ENCODE results near the gene SWSAP1.
"Not testable (repeated sequence)": the region's sequence is repeated elsewhere in the genome, so short reads cannot be mapped to it uniquely, and the experiment has no call there.

SWSAP1 gene

DNA sequence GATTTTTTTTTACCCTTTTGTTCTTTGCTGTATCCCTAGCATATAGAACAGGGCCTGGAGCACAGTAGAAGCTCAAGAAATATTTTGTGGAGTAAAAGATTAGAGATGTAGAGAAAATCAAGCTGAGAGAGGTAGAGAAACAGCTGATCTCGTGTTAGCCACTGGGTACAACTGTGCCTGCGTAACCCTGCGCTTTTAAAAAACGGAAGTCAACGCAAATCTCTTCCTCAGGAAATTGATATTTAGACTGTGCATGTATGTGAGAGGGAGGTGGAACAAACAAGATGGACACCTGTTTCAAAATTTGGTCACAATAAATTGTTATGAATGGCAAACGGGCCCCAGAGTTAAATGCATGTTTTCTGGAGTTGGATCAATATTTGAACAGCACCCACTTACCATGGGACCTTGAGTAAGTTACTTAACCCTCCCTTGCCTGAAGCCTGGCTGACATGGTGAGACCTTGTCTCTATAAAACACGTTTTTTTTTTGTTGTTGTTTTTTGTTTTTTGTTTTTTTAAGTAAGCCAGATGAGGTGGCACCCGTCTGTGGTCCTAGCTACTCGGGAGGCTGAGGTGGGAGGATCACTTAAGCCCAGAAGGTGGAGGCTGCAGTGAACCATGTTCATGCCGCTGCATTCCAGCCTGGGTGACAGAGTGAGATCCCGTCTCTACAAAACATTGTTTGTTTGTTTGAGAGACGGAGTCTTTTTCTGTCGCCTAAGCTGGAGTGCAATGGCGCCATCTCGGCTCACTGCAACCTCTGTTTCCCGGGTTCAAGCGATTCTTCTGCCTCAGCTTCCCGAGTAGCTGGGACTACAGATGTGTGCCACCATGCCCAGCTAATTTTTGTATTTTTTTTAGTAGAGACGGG lies 12.9 kb downstream of the SWSAP1 start:
- DNase-seq (ENCODE audit: low spot score in 2 of 2) = no peak
- Mint-ChIP-seq H3K4me1 (peaks cover 9% of the 10 kb centered on the region), H3K4me3 (no peak overlapping the region), H3K27ac (ENCODE audit: low read depth) (no peak overlapping the region), H3K36me3 (ENCODE audit: insufficient read depth) (no peaks in the 10 kb centered on the region), H3K27me3 (peaks cover 17% of the 10 kb centered on the region), H3K9me3 (peaks cover 5% of the 10 kb centered on the region)
- ATAC-seq (replicated peaks; ENCODE audit: extremely low read depth, poor library complexity, severe bottlenecking) = no peak

DNA sequence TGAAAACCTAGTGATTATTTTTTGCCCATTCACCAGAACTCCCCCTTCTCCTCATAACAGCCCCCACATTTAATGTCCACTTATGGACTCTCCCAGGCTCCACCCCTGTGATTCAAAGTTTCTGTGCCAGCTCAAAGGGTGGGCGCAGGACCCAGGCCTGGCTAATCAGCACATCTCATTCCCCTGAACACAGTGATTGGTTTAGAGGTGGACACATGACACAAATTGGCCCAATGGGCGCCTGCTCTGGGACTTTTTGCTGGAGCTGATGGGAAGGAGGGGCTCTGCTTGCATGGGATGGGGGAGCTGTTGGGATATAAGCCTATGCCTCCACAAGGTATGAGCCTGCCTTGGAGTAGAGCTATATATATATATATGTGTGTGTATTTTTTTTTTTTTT lies 15.9 kb downstream of the SWSAP1 start:
- Mint-ChIP-seq H3K36me3 (ENCODE audit: insufficient read depth) (no peaks in the 10 kb centered on the region), H3K4me3 (no peak overlapping the region)

DNA sequence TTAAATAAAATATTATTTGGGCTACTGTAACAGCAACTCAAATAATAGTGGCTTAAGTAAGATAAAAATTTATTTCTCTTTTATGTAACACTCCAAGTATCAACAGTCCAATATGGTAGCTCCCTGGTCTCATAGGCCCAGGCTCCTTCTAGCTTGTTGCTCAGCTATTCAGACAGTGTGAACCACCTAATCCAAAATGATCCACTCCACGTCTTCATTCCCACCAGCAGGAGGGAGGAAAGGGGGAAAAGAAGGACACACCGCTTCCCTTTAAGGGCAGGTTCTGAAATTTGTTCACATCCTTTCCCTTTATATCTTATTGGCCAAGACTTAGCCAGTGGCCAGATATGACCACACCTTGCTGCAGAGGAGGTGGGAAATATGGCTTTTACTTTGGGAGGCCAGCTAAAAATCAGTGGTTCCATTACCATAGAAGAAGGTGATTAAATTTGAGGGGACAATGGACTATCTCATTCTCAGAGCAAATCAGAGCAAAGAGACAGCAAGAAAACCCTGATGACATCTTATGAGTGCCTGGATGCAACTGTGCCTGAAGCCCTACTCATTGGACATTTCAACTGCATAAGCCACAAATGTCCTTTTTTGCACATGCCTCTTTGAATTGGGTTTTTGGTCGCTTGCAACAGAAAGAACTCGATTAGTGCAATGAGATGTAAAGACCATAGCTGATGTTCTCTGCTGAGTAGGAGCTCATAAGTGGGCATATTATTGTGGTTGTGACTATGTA lies 16.6 kb downstream of the SWSAP1 start:
- no peak overlapping the region for H3K4me3 Mint-ChIP-seq
- DNase-seq (ENCODE audit: low spot score in 2 of 2) (no peak), ATAC-seq (replicated peaks; ENCODE audit: extremely low read depth, poor library complexity, severe bottlenecking) (no peak)
- peaks cover 5% of the 10 kb centered on the region for H3K9me3 Mint-ChIP-seq
- H3K36me3 Mint-ChIP-seq (ENCODE audit: insufficient read depth) = no peaks in the 10 kb centered on the region
- no peak overlapping the region for H3K27ac Mint-ChIP-seq (ENCODE audit: low read depth)
- H3K27me3 Mint-ChIP-seq = peaks cover 22% of the 10 kb centered on the region
- no peaks in the 10 kb centered on the region for H3K4me1 Mint-ChIP-seq

More for the DNA sequence above, 15.9 kb downstream of the SWSAP1 start:
- DNase-seq (ENCODE audit: low spot score in 2 of 2) = no peak
- Mint-ChIP-seq H3K4me1 (no peaks in the 10 kb centered on the region), H3K27ac (ENCODE audit: low read depth) (no peak overlapping the region), H3K27me3 (peaks cover 18% of the 10 kb centered on the region), H3K9me3 (peaks cover 5% of the 10 kb centered on the region)
- no peak for ATAC-seq (replicated peaks; ENCODE audit: extremely low read depth, poor library complexity, severe bottlenecking)

DNA sequence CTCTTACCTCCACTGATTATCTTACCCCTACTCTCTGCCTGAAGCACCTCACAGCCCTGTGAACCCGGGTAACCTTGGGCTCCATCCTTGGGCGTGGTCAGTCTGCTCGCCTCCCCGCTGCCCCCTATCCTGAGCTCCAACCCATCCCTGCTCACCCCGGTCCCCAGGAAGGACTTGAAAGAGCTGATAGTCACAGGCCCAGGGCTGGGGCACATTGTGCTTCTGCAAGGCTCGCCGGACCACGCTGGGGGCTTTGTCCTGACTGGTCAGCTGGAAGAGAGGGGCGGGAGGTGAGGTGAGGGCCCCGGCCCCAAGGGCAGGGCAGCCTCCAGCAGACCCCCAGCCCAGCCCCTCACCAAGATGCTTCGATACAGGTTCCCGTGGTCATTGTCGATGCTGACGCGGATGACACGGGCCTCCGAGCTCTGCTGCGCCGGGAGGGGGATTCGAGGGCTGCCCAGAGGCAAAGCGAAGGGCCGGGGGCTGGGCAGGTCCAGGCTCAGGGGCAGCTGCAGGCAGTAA lies 22.7 kb downstream of the SWSAP1 start:
- Mint-ChIP-seq H3K9me3 (no peaks in the 10 kb centered on the region), H3K27me3 (peaks cover 23% of the 10 kb centered on the region), H3K4me1 (no peaks in the 10 kb centered on the region), H3K4me3 (no peak overlapping the region), H3K27ac (ENCODE audit: low read depth) (no peak overlapping the region), H3K36me3 (ENCODE audit: insufficient read depth) (peaks cover 4% of the 10 kb centered on the region)
- DNase-seq (ENCODE audit: low spot score in 2 of 2) = no peak
- no peak for ATAC-seq (replicated peaks; ENCODE audit: extremely low read depth, poor library complexity, severe bottlenecking)

DNA sequence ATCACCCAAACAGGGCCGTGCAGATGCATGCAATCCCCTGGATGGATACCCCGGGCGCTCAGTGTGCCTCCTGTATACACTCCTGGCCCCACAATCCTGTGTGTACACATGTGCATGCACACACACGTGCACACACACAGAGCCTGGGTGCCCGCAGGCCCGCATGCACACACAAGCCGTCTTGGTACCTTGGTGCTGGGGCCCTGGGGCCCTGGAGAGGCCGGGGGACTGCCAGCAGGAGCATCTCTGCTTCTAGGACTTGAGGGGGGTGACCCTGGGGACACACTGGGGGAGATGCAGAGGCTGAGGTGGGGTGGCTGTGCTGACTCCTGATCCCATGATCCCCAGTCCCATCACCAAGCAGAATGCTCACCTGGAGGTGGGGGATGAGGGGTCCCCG lies 25.2 kb downstream of the SWSAP1 start:
- DNase-seq (ENCODE audit: low spot score in 2 of 2) = no peak
- no peak overlapping the region for H3K27ac Mint-ChIP-seq (ENCODE audit: low read depth)

DNA sequence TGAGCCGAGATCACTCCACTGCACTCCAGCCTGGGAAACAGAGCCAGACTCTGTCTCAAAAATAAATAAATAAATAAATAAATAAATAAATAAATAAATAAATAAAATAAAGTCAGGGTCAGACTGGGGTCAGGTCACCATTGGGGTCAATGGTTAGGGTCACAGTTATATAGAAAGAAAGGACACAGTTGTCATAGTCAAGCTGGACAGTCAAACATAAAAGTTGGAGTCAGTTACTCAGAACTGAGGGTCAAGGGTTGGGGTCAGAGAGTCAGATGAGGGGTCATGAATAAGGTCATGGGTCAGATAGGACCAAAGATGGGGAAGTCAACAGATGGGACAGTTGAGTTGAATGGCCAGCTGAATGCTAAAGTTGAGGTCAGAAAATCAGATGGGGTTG lies 26.3 kb downstream of the SWSAP1 start:
- Mint-ChIP-seq H3K4me3 (no peak overlapping the region), H3K27ac (ENCODE audit: low read depth) (no peak overlapping the region), H3K27me3 (peaks cover 9% of the 10 kb centered on the region), H3K36me3 (ENCODE audit: insufficient read depth) (peaks cover 4% of the 10 kb centered on the region), H3K9me3 (no peaks in the 10 kb centered on the region), H3K4me1 (no peaks in the 10 kb centered on the region)
- DNase-seq (ENCODE audit: low spot score in 2 of 2) (no peak), ATAC-seq (replicated peaks; ENCODE audit: extremely low read depth, poor library complexity, severe bottlenecking) (no peak)

More for the DNA sequence above, 25.2 kb downstream of the SWSAP1 start:
- Mint-ChIP-seq H3K27me3 (peaks cover 20% of the 10 kb centered on the region), H3K4me1 (no peaks in the 10 kb centered on the region), H3K4me3 (no peak overlapping the region), H3K36me3 (ENCODE audit: insufficient read depth) (peaks cover 4% of the 10 kb centered on the region), H3K9me3 (no peaks in the 10 kb centered on the region)
- ATAC-seq (replicated peaks; ENCODE audit: extremely low read depth, poor library complexity, severe bottlenecking) = no peak

DNA sequence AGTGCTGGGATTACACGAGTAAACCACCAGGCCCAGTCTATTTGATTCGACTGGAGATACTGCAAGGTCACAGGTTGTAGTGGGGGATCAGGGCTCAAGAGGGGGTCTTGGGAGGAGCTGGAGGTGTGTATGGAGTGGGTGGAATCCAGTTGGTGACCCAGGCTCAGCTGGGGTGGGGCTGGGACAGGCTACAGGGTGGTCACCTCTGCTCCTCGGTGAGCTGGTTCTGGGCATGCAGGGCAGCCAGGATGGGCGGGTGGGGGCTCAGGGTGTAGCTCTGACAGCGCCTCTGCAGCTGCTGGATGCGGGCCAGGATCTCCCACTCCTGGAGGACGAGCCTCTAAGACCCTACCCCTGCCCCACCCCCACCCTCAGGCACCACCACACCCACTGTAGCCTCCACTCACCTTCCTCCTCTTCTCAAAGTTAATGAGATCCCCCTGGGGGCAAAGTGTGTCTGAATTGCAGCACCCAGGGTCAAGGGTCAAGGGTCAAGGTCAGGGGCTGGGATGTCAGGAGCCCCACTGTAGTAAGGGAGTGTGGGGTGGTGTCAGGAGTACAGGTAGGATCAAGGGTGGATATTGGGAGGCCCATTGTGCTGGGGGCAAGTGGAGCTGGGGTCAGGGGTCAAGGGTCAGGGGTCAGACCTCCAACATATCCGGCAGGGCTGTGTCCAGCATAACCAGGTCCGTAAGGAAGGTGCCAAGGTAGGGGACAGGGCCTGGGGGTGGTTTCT lies 27.5 kb downstream of the SWSAP1 start:
- Mint-ChIP-seq H3K27me3 (peaks cover 19% of the 10 kb centered on the region), H3K4me1 (no peaks in the 10 kb centered on the region), H3K36me3 (ENCODE audit: insufficient read depth) (peaks cover 3% of the 10 kb centered on the region), H3K4me3 (no peak overlapping the region), H3K27ac (ENCODE audit: low read depth) (no peak overlapping the region), H3K9me3 (no peaks in the 10 kb centered on the region)
- ATAC-seq (replicated peaks; ENCODE audit: extremely low read depth, poor library complexity, severe bottlenecking) = no peak
- DNase-seq (ENCODE audit: low spot score in 2 of 2) = no peak

DNA sequence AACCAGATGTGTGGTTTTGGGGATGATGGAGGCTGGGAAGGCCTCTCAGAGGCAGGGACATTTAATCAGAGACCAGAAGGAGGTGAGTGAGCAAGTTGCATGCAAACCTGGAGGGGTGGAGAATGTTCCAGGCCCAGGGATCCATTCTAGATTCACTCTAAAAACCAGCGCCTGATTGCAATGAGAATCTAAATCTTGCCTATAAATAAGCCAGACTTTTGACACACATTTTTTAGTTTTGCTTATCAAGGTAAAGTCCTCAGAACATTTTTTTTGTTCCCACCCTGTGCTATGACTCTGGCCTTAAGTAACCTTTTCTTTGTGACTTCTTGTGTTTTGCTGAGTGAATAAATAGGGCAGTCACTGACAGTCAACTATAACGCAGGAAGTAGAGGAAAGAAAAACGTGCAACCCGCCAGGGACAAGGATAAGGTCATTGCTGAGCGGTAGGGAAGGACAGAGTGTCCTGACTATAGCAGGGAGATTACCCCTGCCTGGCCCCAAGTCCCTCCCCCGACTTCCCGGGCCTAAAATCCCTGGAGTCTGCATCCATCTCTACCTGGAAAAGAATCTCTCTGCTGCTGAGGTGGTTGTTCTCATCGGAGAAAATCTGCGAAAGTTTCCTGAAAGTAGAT lies 30.2 kb downstream of the SWSAP1 start:
- H3K4me3 Mint-ChIP-seq = no peak overlapping the region
- no peaks in the 10 kb centered on the region for H3K4me1 Mint-ChIP-seq
- DNase-seq (ENCODE audit: low spot score in 2 of 2) (no peak), ATAC-seq (replicated peaks; ENCODE audit: extremely low read depth, poor library complexity, severe bottlenecking) (no peak)
- peaks cover 3% of the 10 kb centered on the region for H3K36me3 Mint-ChIP-seq (ENCODE audit: insufficient read depth)
- peaks cover 18% of the 10 kb centered on the region for H3K27me3 Mint-ChIP-seq
- no peaks in the 10 kb centered on the region for H3K9me3 Mint-ChIP-seq
- no peak overlapping the region for H3K27ac Mint-ChIP-seq (ENCODE audit: low read depth)

DNA sequence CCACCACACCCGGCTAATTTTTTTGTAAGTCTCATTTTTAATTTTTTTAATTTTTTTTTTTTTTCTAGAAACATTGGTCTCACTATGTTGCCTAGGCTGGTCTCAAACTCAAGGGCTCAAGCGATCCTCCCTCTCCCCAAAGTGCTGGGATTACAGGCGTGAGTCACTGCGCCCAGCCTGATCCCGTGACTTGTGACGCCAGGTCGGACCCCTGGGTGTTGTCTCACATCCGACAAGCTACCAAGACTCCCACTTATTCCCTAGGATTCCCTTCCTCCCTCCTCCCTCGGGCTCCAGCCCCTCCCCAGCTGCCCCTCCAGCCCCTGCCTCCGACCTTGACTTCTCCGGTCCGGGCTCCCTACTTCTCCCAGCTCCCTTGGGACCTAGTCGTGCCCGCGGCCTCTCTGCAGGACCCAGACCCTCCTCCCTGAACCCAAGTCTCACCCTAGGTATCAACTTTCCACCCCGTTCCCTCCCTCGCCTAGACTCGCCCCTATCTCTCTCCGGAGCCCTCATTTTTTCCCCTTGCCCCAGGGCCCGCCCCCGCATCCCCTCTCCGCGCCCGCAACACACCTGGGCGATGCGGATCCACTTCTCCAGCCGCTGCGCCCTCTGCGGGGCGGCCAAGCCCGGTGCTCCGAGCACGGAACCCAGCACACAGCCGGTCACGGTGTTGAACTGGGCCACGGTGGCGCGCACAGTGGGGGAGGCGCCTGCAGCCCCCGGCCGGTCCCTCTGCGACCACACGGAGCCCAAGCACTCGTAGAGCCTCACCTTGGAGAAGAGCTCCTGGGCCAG lies 31.6 kb downstream of the SWSAP1 start:
- Mint-ChIP-seq H3K9me3 (no peaks in the 10 kb centered on the region), H3K27ac (ENCODE audit: low read depth) (no peak overlapping the region), H3K36me3 (ENCODE audit: insufficient read depth) (peaks cover 1% of the 10 kb centered on the region), H3K4me3 (no peak overlapping the region), H3K4me1 (no peaks in the 10 kb centered on the region), H3K27me3 (peaks cover 19% of the 10 kb centered on the region)
- DNase-seq (ENCODE audit: low spot score in 2 of 2) (no peak), ATAC-seq (replicated peaks; ENCODE audit: extremely low read depth, poor library complexity, severe bottlenecking) (no peak)

DNA sequence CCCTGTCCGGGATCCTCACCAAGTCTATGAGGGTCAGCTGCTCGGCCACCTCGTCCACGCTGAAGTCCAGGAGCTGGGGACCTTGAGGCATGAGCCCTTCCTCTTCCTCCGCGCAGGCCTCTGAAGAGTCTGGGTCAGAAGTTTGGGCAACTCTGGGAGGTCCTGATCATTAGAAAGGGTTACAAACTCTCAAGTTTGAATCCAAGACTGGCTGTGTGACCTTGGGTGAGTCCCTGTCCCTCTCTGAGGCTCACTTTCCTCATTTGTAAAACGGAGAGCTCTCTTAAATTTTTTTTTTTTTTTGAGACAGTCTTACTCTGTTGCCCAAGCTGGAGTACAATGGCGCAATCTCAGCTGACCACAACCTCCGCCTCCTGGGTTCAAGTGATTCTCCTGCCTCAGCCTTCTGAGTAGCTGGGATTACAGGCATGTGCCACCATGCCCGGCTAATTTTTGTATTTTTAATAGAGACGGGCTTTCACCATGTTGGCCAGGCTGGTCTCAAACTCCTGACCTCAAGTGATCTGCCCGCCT lies 32.3 kb downstream of the SWSAP1 start:
- not testable (repeated sequence) for H3K4me3 Mint-ChIP-seq; H3K9me3 Mint-ChIP-seq; ATAC-seq (replicated peaks; ENCODE audit: extremely low read depth, poor library complexity, severe bottlenecking); H3K4me1 Mint-ChIP-seq; DNase-seq (ENCODE audit: low spot score in 2 of 2); H3K36me3 Mint-ChIP-seq (ENCODE audit: insufficient read depth); H3K27ac Mint-ChIP-seq (ENCODE audit: low read depth)
- H3K27me3 Mint-ChIP-seq = peaks cover 23% of the 10 kb centered on the region

DNA sequence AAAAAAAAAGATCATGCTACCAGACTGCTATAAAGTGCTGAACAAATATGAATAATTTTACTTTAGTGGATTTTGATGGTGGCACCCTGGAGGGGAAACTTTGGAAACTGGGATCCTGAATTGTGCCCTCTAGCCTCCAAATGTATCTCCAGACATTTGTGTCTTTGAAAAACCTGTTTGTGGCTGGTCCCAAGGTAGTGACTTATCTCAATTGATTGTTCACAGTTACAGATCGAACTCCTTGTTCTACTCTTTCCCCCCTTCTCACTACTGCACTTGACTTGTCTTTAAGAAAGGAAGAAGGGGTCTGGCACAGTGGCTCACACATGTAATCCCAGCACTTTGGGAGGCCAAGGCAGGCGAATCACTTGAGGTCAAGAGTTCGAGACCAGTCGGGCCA lies 34.1 kb downstream of the SWSAP1 start:
- Mint-ChIP-seq H3K9me3 (no peaks in the 10 kb centered on the region), H3K27ac (ENCODE audit: low read depth) (no peak overlapping the region), H3K36me3 (ENCODE audit: insufficient read depth) (peaks cover 1% of the 10 kb centered on the region), H3K27me3 (peaks cover 23% of the 10 kb centered on the region), H3K4me1 (no peaks in the 10 kb centered on the region), H3K4me3 (no peak overlapping the region)
- ATAC-seq (replicated peaks; ENCODE audit: extremely low read depth, poor library complexity, severe bottlenecking) = no peak
- DNase-seq (ENCODE audit: low spot score in 2 of 2) = no peak

Measured in central memory CD8-positive, alpha-beta T cell (primary cell).